HT-29 (cell line): Measurements from ENCODE around the gene FABP6. TPM values are rescaled to one million over a fixed set of nuclear protein-coding genes. Genes with fewer than 3 reads are reported as not detected.
"Not testable (repeated sequence)": the region's sequence is repeated elsewhere in the genome, so short reads cannot be mapped to it uniquely, and the experiment has no call there.

ENCODE experiments used
- DNase-seq: peaks from one replicate; pipeline ENCODE4 v3.0.0-alpha.2; 2015; ENCODE audit warnings: low spot score
- total RNA-seq: library from RNA; depleted of rRNA; stranded (reverse); fragments of >200 nt; shearing (Covaris generic); gene quantifications from 2 replicates; pipeline ENCODE4 v1.2.3, GENCODE V29; 2014

The FABP6 gene
- total RNA-seq, 1 experiment from 2014 or later = 2.2 TPM

DNA sequence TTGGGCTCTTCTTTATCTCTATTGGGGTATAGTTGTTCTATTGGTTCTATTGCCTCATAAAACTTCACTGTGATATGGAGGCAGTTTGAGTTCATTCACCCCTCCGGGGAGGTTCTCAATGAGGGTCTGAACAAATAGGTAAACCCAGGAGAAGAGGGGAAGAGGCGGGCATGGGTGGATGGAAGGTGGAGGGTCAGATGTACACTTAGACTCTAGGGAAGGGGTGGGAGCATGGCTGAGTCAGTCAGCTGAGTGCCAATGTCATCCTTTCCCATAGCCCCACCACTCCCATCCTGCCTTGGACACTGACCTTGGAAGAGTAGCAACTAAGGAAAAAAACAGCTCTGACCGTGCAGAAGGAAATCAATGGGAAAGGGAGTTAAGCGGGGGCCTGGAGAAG is 9.9 kb upstream of the FABP6 start:
- DNase-seq = no peak

DNA sequence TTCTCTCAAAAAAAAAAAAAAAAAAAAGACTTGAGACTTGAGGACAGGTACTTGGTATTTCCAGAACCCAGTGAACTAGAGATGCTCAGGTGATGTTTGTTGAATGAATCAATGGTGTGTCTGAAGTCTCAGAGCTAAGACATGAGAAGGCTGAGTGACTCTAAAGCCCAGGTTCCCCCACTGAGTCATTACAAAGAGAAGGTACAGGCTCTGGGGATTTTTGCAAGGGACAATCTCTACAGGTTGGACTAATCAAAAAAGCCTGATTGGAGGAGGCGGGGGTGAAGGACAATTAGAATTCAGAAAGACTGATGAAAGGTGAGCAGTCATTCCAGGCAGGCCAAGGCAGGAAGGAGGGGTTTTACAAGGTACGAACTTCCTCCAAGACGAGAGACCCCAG is 8.2 kb upstream of the FABP6 start:
- no peak for DNase-seq

GRCh38 chr5:160227012-160227411 is 2.3 kb upstream of the FABP6 start:
- DNase-seq = no peak

- no peak for DNase-seq
Observed at GRCh38 chr5:160230686-160231527, 1.6 kb downstream of the FABP6 start.

- DNase-seq = no peak
Observed at GRCh38 chr5:160231783-160232342, 2.6 kb downstream of the FABP6 start.

GRCh38 chr5:160233215-160233614 is 3.9 kb downstream of the FABP6 start:
- DNase-seq = no peak

GRCh38 chr5:160235731-160236130 is 6.4 kb downstream of the FABP6 start:
- DNase-seq = no peak

DNA sequence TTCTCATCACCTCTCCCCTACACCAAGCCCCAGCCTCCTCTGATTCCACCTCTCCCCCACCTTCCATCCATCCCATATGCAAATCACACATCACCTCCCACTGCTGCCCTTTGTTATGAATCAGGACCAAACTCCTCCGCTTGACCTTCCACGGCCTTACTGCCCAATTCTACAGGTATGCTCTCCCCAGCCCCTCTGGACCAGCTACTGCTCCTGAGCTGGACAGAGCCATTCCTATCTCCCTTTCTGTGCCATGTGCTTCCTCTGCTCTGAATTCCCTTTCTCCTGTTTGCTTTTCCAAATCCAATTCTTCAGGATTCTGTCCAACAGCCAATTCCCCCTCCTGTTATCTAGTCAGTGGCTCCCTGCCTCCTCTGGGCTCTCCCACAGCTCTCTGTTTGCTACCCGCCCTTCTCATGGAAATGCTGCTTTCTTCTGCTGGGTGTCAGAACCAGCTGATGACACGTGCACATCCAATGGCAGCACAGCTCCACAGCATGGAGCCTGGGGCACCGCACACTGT is 8.3 kb downstream of the FABP6 start:
- DNase-seq = no peak

- peak; percentile 40 for DNase-seq
Observed at GRCh38 chr5:160240350-160240749, 11.0 kb downstream of the FABP6 start.

- DNase-seq = no peak
Observed at GRCh38 chr5:160242145-160242544, 12.8 kb downstream of the FABP6 start.

DNA sequence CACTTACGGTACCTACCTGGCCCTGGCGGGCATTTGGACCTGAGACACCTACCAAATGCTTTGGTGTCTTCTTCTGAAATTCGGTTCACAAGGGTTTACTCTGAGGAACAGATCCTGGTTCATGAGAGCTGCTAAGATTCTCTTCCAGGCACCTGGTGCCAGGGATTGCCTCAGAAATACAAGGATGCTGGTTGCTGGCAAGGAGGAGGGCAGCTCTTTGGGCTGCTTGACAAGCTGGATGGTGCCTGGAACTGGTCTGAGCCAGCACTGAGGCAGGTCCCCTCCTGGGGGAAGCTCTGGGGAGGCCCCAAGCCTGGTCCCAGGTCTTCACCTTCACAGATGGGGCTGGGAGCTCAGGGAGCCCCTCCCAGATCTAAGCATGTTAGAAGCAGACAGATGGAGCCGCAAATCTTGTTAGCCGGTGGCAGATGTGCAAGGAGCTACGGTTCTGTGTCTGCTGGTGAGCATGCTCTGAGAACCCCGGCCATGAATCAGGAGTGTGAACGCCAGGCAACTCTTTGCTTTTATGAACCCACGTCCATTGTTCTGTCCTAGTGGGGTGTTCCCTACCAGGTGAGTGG is 16.3 kb downstream of the FABP6 start:
- DNase-seq = no peak

DNA sequence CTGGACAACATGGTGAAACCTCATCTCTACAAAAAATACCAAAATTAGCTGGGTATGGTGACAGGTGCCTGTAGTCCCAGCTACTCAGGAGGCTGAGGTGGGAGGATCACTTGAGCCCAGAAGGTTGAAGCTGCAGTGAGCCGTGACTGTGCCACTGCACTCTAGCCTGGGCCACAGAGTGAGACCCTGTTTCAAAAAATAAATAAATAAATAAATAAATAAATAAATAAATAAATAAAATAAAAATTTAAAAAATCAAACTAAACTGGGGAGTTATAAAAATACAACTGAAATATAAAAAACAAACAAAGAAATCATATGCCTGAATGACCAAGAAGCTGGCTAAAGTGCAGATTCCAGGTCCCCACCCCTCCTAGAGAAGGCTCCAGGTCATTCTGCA is 20.3 kb downstream of the FABP6 start:
- DNase-seq = not testable (repeated sequence)

- no peak for DNase-seq
Observed at GRCh38 chr5:160250226-160250625, 20.9 kb downstream of the FABP6 start.

DNA sequence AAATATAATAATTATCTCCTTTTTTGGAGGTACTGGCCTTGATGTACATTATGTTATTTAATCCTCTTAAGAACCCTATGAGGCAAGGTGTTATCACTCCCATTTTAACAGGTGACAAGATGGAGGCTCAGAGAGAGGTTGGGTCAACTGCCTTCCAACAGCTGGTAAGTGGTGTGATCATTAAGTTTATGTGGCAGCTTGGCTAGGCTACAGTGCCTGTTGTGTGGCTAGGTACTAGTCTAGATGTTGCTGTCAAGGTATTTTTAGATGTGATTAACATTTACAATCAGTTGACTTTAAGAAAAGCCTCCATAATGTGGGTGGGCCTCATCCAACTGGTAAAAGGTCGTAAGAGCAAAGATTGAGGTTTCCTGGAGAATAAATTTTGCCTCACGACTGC is 21.5 kb downstream of the FABP6 start:
- DNase-seq = no peak

- DNase-seq = no peak
Observed at GRCh38 chr5:160251406-160252155, 22.3 kb downstream of the FABP6 start.

DNA sequence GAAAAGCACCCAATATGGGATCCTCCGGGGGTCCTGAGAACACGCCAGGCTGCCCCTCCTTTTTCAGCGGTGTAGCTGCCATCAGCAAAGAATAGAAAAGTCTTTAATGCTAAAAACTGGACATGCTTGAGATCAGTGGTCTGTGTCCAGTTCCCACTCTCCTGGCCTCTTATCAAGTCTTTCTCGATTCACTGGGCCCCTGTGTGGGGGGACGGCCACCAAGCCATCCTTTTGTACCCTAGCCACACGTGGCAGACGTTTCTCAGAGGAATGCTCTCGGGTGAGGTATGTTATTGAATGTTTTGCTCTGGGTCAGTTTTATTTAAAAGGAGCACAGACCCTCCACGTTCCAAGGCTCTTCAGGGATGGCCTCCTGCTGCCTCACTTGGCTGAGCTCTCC is 23.6 kb downstream of the FABP6 start:
- no peak for DNase-seq

GRCh38 chr5:160253441-160253840 is 24.1 kb downstream of the FABP6 start:
- no peak for DNase-seq

GRCh38 chr5:160254706-160255105 is 25.4 kb downstream of the FABP6 start:
- no peak for DNase-seq

DNA sequence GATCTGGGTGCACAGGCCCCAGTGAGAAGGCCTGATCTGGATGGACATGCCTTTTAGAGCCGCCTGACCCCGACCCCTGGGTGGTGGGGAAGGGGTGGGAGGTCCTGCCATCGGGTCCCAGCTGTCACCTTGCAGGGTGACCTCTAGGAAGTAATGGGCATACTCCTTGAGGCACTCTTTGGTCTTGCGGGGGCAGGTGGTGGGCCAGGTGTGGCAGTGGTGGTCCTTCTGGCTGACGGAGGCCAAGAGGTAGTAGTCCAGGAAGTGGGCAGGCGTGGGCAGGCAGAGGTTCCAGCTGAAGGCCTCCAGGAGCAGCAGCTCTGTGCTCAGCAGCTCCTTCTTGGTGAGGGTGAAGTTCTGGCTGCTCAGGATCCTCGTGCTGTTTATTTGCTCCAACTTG is 30.0 kb downstream of the FABP6 start:
- DNase-seq = no peak

- no peak for DNase-seq
Observed at GRCh38 chr5:160260006-160260775, 30.9 kb downstream of the FABP6 start.
